ENCODE data around the gene CASP9.

The CASP9 gene

GRCh38 chr1:15558516-15558915 lies 34.5 kb upstream of the CASP9 start:
- no peak for DNase-seq (ENCODE audit: low read depth, low spot score)
- no peak overlapping the region for H3K4me3 ChIP-seq (ENCODE audit: low read depth, low read length)
- in situ Hi-C loops (cut with HindIII; ENCODE audit: low sequenced_read_pairs), result no loop called here
- no peak for TF ChIP-seq CTCF (IDR thresholded peaks at IDR 0.05; ENCODE audit: low read depth, low read length)

- no peak overlapping the region for H3K4me3 ChIP-seq (ENCODE audit: low read depth, low read length)
- in situ Hi-C loops (cut with HindIII; ENCODE audit: low sequenced_read_pairs), result no loop called here
- TF ChIP-seq CTCF (IDR thresholded peaks at IDR 0.05; ENCODE audit: low read depth, low read length), result no peak
- no peak for DNase-seq (ENCODE audit: low read depth, low spot score)
Observed at GRCh38 chr1:15557594-15557993, 33.6 kb upstream of the CASP9 start.

GRCh38 chr1:15557008-15557407 lies 33.0 kb upstream of the CASP9 start:
- TF ChIP-seq CTCF (IDR thresholded peaks at IDR 0.05; ENCODE audit: low read depth, low read length), result no peak
- in situ Hi-C loops (cut with HindIII; ENCODE audit: low sequenced_read_pairs), result no loop called here
- H3K4me3 ChIP-seq (ENCODE audit: low read depth, low read length), result no peak overlapping the region
- no peak for DNase-seq (ENCODE audit: low read depth, low spot score)

- DNase-seq (ENCODE audit: low read depth, low spot score), result no peak
- in situ Hi-C loops (cut with HindIII; ENCODE audit: low sequenced_read_pairs), result no loop called here
- no peak overlapping the region for H3K4me3 ChIP-seq (ENCODE audit: low read depth, low read length)
- TF ChIP-seq CTCF (IDR thresholded peaks at IDR 0.05; ENCODE audit: low read depth, low read length), result no peak
Observed at GRCh38 chr1:15550573-15550972, 26.6 kb upstream of the CASP9 start.

- TF ChIP-seq CTCF (IDR thresholded peaks at IDR 0.05; ENCODE audit: low read depth, low read length), result no peak
- in situ Hi-C loops (cut with HindIII; ENCODE audit: low sequenced_read_pairs), result no loop called here
- DNase-seq (ENCODE audit: low read depth, low spot score), result no peak
- H3K4me3 ChIP-seq (ENCODE audit: low read depth, low read length), result no peak overlapping the region
Observed at GRCh38 chr1:15546641-15547040, 22.6 kb upstream of the CASP9 start.

GRCh38 chr1:15543589-15544568 lies 19.9 kb upstream of the CASP9 start:
- no peak overlapping the region for H3K4me3 ChIP-seq (ENCODE audit: low read depth, low read length)
- TF ChIP-seq CTCF (IDR thresholded peaks at IDR 0.05; ENCODE audit: low read depth, low read length), result no peak
- in situ Hi-C loops (cut with HindIII; ENCODE audit: low sequenced_read_pairs), result no loop called here
- peak; percentile 23 for DNase-seq (ENCODE audit: low read depth, low spot score)
